HuH-7 (cell line): ENCODE results near the gene LHX3.

Experiments used
- DNase-seq: peaks from one replicate; pipeline ENCODE4 v3.0.0; 2011; ENCODE audit warnings: low spot score

The LHX3 gene

DNA sequence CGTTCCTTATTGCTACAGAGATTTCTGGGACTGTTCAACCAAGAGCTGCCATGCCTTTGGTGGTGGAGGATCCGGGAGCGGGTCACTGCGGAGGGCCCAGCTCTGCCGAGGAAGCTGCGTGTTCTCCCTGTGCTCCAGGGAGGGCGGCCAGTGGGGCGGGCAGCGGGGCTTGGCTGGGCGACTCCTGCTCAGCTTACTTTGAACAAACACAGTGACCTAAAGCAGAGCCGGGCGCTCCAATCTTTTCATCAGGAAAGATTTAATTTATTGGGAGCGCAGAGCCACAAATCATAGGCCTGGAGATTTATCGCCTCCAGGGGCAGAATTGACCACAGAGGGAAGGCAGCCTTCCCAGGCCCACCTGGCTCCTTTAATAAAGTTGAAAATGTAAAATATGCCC, 27.7 kb downstream of the LHX3 start:
- no peak for DNase-seq

DNA sequence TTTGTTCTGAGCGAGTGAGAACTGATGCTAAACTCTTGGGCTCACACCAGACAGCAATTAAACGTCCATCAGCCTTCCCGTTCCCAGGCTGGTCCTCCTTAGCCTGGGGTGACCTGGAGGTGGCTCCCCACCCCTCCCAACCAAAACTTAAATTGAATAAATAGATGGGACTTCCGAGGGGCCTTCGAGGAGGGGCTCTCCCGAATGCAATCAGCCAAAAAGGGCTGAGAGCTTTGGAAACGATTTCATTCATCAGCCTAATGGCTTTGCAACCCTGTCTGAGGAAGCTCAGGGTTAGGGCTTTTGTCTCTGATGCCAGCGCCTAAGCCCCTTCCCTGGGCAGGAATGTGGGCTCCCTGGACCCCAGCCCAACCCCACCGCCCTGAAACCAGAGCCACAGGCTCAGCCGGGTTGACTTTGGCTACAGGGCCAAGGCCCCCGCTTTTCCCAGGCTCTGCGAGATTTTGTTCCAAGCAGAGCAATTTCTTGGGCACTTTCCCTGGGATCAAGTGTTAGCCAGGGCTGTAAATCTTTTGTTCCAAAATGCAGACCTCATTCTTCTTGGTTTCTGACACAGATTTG, 29.2 kb downstream of the LHX3 start:
- DNase-seq: no peak

DNA sequence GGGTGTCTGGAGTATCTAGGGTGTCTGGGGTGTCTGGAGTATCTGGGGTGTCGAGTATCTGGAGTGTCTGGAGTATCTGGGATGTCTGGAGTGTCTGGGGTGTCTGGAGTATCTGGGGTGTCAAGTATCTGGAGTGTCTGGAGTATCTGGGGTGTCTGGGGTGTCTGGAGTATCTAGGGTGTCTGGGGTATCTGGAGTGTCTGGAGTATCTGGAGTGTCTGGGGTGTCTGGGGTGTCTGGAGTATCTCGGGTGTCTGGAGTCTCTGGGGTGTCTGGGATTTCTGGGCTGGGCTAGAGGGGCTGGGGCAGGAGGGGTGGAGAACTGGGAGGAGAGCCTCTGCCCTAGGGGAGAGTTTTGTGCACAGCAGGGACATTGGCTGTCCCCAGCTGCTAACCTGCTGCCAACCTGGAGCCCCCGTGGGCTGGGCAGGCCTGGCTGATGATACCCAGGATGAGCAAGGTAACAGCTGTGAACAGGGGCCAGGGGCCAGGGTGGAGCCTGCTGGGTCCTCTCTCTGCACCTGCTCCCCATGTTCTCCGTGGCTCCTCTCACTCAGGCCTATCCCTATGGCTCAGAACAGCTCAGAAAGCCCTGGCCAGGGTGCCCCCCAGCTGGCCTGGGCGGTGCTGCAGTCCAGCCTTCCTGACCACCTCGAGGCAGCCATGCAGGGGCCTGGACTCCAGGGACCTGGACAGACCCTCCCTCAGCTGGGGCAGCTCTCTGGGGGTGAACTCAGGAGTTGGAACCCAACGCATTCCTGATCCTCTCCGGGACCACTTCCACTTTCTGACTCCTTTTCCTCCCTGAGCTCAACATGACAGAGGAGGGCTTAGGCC, 29.9 kb downstream of the LHX3 start:
- DNase-seq: no peak

DNA sequence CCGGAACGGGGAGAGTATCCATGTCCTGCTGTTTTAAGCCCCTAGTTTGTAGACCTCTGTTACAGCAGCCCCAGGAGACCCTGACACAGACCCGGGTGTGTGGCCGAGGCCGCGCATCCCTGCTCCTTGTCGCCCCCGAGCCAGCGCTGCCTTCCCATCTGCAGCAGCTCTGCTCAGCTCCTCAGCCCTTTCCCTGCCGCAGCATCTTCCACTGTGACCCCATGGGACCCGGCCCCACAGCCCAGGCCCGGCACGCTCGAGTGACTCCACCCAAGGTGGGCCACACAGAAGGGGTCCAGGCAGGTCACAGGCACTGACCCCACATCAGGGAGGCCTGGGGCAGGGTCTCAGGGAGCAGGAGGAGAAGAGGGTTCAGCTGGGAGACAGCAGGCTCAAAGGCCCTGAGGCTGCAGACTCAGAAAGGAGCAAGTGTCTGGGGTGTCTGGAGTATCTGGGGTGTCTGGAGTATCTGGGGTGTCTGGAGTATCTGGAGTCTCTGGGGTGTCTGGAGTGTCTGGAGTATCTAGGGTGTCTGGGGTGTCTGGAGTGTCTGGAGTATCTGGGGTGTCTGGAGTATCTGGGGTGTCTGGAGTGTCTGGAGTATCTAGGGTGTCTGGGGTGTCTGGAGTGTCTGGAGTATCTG, 31.2 kb downstream of the LHX3 start:
- no peak for DNase-seq

DNA sequence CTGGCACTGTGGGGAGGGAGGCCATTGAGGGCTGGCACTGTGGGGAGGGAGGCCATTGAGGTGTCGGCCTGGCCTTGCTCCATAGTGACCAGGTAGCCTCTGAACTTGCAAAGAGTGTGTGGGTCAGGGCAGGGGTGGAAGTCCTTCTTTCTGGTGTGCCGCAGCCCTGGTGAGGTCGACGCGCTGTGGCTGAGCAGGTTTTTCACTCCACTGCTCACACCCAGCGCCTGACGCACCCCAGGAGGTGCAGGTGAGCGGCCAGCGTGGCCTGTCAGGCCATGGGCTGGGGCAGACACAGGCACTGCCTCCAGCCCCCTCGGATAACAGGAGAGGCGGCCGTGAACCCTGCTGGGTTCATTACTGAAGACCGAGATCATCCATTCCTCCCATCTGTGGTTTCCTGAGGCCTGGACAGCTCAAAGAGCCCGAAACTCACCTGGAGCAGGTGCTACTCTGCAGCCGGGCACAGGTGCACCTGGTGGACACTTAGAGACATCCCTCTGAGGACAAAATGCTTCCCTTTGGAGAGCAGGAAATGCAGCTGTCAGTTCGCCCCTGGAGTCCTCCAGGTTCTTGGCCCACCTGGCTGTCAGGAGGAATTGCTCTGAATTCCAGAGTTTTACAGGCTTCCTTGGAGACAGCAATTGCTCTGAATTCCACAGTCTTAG, 32.4 kb downstream of the LHX3 start:
- DNase-seq: no peak

DNA sequence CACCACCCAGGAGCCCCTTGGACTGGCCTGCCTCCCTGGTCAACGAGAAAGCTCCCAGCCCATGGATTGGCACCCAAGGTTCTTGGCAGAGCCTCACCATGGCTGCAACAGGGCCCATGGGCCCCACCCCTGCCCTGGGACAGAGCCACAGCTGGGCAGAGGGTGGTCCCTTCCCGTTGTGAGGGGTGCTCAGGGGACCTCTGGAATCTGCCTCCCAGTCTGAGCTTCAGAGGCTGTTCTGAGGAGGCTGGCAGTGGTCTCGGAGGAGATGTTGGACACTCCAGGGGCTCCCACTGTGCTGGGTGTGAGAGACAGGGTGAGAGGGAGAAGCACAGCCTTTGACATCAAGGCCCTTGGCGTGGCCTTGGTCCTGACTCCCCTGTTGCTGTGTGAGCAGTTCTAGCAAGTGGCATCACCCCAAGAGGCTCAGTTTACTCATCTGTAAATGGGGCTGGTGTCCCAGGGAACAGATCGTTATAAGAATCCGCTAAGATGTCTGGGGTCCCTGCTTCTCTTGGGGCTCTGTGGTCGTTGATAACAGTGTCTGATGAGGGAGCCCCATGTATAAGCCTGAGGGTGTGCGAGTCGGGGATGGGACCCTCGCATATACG, 33.0 kb downstream of the LHX3 start:
- peak; percentile 93 for DNase-seq

DNA sequence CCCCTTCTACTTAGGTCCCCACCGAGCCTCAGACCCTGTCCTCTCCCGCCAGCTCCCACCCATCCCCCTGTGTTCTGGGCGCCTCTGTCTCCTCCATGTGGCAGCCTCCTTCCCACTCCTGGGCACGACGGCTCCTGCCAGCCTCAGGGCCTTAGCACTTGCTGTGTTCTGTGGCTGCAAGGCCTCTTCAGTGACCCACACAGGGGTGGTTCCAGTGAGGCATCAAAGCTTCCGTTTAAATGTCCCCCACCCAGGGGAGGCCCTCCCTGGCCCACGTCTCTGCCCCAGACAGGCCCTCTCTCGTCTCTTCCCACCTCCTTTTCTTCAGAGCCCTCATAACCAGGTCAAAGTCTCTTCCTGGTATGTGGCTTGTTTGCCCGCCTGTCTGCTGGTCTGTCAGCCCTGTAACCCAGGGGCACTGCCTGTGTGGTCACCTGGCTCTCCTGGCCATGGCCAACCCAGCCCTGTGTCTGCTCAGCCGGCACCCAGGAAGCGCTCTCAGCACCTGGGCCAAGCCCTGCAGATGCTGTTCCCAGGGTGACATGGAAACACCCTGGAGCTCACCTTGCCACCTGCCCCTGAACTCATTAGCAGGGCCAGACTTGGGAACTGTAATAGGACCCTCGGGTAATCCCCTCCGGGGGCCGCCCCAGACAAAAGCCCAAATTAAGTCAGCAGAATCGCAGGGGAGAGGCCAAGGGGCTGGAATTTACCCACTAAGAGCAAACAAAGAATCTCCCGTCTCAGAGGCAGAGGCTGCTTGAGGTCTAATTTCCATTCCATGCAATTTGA, 33.7 kb downstream of the LHX3 start:
- DNase-seq: peak; percentile 73

DNA sequence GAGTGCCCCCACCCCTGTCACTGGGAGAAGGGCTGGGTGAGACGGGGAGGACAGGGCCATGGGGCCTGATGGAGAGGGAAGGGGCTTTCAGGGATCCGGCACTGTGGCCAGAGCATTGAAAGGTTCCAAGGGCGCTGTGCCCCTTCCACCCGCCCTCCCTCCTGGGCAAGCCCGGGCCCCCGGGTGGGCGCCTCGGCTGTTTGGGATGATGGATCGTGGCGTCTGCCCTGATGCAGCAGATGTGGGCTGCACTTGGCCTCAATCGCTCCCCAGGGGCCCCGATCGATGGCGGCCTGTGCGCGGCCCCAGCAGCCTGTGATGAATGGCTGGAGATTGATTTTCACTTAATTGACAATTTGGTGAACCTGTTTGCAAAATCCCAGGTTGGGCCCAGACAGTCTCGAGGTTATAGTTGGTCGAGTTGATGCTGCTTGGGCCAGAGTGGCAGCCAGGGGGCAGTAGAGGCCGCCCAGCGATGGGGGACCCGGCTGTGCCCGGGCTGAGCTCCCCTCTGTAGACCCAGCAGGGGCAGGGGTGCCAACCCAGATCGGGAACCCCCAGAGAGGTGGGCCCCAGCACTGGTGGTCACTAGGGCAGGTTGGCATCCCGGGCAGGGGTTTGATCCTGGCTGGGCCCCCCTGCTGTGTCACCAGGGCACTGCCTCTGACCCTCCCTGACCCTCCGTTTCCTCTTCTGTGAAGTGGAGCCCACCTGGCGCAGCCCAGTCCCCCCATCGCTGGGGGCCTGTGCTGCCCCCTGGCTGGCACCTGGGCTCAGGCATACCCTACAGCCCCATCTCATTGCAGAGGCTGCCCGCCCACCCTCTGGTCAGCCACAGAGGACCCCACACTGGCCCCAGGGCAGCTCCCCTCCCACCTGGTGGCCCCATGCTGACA, 34.7 kb downstream of the LHX3 start:
- DNase-seq: peak; percentile 81

DNA sequence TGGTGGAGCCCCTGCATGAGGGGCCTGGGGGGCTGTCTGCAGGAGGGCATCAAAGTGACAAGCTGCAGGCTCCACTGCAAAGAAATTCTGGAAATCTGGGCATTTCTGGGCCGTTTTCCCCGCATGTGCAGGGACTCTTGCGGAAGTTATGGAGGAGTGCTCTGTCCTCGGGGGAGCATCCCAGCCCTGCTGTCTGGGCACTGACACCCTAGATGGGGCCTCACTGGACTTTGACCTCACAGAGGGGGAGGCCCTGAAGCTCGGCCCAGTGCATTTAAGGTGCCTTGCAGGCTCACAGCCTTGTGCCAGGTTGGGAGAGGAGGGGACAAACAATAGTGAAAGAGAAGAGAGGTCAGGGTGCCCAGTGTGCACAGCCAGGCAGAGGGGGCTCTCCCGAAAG, 35.4 kb downstream of the LHX3 start:
- DNase-seq: no peak

DNA sequence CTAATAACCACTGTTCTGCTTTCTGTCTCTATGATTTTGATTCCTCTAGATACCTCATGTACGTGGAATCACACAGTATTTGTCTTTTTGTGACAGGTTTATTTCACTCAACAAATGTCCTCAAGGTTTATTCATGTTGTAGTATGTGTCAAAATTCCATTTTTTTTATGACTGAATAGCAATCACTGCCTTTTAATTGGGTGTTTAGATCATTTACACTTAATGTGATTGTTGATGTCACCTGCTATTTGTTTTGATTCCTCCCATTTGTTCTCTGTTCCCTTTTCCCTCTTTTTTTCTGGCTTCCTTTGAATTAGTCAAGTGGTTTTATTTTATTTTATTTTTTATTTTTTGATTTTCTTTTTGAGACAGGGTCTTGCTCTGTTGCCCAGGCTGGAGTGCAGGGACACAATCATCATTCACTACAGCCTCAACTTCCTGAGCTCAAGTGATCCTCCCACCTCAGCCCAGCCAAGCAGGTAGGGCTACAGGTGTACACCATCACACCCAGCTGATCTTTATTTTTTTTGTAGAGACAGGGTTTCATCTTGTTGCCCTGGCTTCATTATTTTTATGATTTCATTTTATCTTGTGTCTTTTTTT, 41.6 kb downstream of the LHX3 start:
- DNase-seq: no peak

DNA sequence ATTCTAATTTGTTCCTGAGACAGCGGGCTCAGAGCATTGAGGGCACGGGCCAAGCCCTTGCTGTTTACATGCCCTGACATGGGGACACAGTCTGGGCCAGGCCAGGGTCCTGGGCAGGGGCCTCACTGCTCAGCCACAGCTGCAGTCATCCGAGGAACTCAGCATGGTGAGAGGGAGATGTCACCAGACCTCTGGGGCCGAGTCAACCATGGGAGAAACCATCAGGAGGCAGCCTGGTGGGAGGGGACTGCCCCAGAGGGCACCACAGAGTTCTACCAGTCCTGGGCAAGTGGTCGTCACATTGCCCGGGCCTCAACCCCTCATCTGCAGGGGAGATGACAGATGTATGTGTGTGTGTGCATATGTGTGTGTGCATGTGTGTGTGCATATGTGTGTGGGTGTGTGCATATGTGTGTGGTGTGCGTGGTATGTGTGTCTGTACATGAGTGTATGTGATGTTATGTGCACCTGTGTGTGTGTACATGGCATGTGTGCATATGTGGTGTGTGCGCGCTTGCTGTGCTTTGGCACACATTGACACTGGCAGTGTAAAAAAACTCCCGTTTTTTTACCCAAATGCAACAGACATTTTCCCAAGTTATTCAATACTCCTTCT, 43.8 kb downstream of the LHX3 start:
- DNase-seq: no peak

DNA sequence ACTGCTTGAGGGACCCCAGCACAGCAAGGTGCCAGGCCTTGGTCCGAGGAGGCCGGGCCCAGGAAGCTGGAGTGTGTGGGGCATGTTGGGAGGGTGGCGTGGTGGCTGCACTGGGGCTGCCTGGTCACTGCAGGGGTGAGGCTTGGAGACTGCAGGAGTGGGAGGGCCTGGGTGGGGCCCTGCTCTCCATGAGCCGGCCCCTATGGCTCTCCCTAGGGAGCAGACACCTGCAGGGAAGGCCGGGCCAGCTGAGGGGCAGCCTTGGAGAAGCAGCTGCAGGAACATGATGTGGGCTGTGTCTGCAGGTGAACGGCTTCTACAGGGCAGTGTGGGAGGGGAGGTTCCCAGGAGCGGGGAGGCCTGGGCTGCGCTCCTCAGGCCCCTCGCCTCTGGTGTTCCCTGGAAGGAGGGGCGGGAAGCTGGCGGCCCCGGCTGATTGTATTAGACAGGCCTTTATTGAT, 44.5 kb downstream of the LHX3 start:
- no peak for DNase-seq

DNA sequence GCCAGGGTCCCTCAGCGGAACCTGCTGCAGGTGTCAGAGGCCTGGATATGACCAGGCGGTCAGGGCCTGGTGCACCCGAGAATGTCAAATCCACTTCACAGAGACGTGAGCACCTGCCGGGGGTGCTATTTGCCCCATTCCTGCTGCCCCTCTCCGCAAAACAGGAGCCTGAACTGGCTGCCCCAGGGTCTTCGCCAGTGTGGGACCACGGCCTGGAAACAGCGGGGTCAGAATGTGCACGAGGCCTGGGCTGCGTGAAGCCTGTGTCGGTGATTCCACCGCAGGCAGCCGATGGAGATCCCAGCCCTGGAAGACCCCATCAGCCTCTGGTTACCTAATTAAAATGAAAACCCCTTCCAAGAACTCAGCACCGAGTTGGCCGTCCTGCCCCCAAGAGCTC, 45.1 kb downstream of the LHX3 start:
- DNase-seq: no peak

DNA sequence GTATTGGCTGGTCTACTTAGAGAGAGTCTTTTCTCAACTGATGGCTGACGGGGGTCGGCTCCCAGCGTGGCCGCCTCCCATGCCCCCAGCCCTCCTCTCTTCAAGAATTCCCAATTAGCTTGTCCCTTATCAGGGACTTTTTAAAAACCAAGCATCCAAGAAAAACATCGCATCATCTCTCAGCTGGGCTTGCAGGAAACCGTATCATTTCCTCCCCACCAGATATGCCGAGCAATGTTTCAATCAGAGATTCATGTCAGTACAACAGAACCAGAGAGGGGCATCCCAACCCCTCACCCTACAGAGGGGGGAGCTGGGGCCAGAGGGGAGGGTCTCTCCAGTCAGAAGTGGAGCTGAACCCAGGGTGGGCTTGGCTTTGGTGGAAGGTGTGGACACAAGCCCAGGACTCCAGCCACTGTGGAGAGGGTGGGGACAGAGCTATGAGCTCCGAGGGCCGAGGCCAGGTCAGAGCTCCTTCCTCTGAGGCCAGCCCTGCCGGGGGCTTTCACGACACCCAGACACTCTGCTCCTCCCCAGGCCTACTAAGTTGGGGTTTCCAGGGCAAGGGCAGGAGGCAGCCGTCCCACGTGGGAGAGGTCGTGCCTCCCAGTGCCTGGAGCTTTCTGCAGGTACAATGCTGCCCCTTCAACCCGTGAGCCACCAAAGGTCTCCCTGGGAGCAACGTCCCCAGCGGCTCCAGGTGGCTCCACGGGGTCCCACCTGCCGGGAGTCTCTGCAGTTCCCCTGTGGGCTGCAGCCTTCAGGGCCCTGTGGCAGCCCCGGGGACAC, 47.3 kb downstream of the LHX3 start:
- DNase-seq: no peak

DNA sequence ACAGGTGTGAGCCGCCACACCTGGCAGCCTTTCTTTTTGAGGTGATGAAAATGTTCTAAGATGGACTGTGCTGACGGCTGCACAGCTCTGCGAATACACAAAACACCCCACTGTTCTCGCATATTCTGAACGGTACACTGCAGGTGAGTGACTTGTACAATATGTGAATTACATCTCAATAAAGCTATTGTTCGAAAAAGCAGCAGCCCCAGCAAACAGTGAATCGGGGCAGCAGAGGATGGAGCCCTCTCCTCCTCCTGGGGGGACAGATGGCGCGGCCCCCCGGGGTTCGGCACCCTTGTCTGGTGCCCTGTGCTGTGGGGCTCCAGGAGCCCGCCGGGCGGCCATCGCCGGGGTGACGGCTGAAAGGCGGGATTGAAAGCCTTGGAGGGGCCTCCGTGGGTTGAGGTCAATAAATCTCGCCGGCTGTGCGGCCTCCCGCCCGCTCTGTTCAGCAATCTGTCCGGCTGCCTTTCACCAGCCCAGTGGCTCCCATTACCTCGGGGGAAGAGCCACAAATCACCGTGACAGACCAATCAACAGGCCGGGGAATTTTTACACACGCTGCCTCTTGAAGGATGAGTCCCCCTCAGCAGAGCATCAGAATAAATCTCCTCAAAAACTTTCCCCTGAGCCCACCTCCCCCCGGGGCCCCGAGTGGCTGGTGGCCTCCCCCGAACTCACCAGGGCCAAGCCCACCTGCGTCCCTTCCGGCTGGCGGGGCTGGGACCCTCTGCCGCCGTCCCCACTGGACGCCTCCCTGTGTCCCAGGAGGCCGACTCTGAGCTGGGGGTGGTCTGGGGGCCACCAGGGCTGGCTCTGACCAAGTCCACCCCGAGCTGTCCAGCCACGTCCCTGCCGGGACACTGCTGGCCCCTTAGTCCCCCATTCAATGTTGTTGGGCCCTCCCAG, 48.5 kb downstream of the LHX3 start:
- no peak for DNase-seq

DNA sequence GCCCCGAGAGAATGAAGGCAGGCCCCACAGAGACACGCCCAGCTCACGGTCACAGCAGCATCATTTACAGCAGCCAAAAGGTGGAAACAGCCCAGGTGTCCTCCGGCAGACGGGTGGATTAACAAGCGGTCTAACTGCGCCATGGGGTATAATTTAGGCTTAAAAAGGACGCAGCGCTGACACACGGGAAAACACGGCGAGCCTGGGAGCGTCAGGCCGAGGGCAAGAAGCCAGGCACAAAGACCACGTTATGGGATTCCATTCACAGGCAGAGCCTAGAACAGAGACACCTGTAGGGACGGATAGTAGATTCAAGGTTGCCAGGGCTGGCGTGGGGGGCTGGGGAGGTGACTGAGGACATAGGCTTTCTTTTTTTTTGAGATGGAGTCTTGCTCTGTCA, 49.4 kb downstream of the LHX3 start:
- DNase-seq: no peak

DNA sequence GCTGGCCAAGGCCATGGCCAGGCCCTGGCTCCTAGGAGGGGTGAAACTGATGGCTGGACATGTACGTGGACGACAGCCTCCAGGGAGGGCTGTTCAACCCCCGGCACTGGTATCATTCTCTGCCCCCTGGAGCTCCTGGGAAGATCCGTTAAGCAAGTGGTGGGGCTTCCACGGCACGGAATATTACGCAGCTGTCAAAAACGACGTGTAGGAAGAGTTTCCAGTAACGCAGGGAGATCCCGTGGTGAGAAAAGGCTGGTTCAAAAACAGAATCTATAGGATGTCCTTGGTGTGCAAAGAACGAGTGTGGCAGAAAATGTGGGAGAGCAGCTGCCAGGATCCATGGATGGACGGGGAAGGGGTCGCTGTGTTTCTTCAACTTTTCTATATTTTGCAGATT, 50.0 kb downstream of the LHX3 start:
- DNase-seq: no peak
